Loucy (cell line): ENCODE results near the gene KDM4C.

Experiments used
- EZH2phosphoT487 ChIP-seq: fragments of 200-600 bp; IDR thresholded peaks from 2 replicates; pipeline ENCODE4 v1.6.1; 2018; ENCODE audit warnings: antibody characterized with exemption, mild to moderate bottlenecking, moderate library complexity, borderline replicate concordance
- TF ChIP-seq, protein P1 (sequence below): fragments of 200-600 bp; sonication (generic); conservative IDR thresholded peaks from 2 replicates; pipeline ENCODE4 v1.5.1; 2014; ENCODE audit warnings: mild to moderate bottlenecking, antibody characterized with exemption, low read length

- TF ChIP-seq, protein P1, sequence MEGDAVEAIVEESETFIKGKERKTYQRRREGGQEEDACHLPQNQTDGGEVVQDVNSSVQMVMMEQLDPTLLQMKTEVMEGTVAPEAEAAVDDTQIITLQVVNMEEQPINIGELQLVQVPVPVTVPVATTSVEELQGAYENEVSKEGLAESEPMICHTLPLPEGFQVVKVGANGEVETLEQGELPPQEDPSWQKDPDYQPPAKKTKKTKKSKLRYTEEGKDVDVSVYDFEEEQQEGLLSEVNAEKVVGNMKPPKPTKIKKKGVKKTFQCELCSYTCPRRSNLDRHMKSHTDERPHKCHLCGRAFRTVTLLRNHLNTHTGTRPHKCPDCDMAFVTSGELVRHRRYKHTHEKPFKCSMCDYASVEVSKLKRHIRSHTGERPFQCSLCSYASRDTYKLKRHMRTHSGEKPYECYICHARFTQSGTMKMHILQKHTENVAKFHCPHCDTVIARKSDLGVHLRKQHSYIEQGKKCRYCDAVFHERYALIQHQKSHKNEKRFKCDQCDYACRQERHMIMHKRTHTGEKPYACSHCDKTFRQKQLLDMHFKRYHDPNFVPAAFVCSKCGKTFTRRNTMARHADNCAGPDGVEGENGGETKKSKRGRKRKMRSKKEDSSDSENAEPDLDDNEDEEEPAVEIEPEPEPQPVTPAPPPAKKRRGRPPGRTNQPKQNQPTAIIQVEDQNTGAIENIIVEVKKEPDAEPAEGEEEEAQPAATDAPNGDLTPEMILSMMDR = no peak
- TF ChIP-seq EZH2phosphoT487 = no peak
Observed at GRCh38 chr9:7166074-7166473, 408.3 kb downstream of the KDM4C start.
